Hepatic stellate cell (primary cell): Measurements from ENCODE around the gene CSKMT.
"Not testable (repeated sequence)": the region's sequence is repeated elsewhere in the genome, so short reads cannot be mapped to it uniquely, and the experiment has no call there.

Source experiments
- DNase-seq: peaks from one replicate; pipeline ENCODE4 v3.0.0; 2011; ENCODE audit warnings: low spot score

Gene CSKMT

DNA sequence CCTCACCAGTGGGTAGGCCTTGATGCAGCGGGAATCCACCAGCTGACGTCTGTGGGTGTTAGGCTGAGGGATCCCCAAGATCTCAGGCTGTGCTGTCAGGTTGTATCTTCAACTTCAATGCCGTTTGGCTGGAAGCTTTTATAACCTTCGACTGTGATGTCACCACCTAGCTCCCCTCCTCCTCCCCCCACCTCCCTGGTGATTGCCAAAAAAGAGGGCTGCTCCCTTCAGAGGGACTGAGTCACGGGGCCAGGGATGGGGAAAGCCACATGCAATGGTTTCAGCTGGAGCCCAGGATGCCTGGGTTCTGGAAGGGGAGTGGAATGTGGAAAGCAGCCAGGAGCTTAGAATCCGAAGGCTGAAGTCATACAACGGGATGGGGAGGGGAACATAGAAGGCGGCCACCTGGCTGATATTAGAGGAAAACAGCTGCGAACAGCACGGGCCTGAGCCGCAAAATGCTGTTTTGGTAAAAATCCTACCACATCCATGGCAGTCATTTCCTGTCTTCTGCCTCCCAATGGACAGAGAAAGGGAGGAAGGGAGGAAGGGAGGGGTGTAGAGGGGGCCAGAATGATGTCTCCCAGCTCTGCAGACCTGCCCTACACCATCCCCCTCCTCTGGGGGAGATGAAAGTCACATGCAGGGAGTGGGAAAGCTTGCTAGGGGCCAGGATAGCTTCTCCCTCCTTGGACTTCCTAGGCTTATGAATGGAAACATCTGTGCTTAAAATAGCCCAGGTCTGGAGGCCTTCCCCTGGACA lies 24.5 kb downstream of the CSKMT start, which contains the start of gene LRRN4CL:
TSS of gene LRRN4CL (minus strand) at position 110 of the 763 bp plus-strand sequence. CDS start 1,022 bp downstream, outside the sequence.
- DNase-seq = peak; percentile 89

DNA sequence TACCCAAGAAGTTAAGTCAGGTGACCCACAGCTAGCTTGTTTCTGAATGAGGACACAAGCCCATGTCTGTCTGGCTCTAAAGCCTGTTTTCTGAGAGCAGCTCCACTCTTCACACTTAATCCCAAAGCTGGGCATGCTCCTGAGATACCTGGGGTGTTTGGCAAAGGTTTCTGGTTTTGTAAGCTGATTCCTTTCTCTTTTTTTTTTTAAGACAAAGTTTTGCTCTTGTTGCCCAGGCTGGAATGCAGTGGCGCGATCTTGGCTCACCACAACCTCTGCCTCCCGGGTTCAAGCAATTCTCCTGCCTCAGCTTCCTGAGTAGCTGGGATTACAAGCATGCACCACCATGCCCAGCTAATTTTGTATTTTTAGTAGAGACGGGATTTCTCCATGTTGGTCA lies 28.5 kb downstream of the CSKMT start:
- DNase-seq = not testable (repeated sequence)

GRCh38 chr11:62694455-62695167 lies 29.5 kb downstream of the CSKMT start:
- peak; percentile 83 for DNase-seq

DNA sequence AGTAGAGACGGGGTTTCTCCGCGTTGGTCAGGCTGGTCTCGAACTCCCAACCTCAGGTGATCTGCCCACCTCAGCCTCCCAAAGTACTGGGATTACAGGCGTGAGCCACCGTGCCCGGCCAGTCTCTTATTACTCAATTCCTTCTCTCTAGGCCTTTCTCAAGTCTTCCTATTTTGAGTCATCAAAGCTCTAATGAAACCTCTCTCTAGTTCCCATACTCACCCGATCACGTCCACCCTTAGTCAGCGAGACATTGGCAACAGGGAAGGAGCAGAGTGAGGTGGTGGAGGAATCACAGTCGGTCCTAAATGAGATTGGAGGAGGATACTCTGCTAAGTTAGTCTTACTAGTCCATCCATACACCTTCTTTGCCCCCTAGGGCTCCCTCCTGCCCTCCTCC lies 37.1 kb downstream of the CSKMT start:
- DNase-seq = no peak

DNA sequence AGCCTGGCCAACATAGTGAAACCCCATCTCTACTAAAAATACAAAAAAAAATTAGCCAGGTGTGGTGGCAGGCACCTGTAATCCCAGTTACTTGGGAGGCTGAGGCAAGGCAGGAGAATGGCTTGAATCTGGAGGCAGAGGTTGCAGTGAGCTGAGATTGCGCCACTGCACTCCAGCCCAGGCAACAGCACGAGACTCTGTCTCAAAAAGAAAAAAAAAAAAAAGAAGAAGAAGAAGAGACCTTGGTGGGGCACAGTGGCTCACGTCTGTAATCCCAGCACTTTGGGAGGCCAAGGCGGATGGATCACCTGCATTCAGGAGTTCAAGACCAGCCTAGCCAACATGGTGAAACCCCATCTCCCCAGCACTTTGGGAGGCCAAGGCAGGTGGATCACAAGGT lies 38.8 kb downstream of the CSKMT start:
- DNase-seq = not testable (repeated sequence)

DNA sequence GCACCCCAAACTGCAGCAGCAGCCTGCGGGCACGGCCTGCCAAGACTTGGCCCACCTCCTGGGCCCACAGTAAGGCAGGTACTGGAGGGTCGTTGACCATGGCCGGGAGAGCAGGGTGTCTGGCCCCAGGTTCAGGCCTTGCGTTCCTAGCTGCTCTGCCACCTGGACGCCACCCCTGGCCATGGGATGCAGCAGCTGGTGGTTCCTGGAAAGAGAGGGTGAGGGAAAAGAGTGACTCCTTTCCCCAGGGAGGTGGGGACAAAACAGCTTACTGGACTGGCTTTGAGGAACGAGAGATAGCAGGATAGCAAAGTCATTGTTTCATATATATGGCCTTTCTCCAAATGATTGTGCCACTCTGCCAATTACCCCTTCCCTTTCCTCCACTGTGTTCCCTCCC lies 40.3 kb downstream of the CSKMT start:
- no peak for DNase-seq

- peak; percentile 94 for DNase-seq
Measured at GRCh38 chr11:62705880-62706849, 41.1 kb downstream of the CSKMT start.

DNA sequence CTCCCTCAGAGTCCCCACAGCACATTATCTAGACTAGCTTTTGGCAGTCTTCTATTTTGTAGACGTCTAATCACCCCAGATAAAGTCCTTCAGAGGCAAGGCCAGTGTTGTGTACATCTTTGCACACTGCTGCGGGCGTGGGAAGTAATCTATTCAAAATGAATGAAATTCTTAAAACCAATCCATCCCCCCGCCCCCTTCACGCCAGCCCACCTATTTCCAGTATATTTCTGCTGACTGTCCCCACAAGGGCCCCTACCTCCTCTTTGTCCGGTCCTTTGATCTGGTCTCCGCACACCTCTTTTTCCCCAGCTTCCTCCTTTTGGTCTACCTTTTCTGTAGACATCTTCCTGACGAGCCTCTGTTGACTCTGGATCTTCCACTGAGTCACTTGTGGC lies 41.7 kb downstream of the CSKMT start:
- no peak for DNase-seq

DNA sequence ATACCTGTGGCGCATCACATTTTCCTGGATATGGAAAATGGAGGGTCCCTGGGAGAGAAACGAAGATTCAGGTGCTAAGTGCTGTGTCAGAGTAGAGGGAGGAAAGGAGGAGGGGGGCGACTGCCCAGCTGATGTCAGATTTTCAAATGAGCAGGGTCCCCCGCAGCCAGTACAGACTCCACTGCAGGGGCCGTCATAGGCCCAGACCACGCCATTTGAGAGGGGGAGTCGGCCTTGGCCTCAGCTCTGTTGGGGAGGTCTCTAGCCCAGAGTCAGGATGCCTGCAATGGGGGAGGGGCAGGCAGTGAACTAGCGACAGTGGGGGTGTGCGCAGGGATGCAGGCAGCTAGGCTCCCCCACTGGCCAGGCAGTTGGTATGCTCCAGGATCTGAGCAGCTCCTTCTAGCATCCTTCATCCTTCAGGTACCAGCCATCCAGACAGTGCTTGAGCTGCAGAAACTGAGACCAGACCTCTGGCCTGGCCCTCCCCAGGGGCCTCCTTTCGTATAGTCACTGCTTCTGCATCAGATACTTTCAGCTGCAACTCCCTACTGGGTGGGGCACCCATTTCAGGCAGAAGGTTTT lies 42.3 kb downstream of the CSKMT start, which contains the start of the genes BSCL2 and GNG3:
TSS of gene BSCL2 (minus strand) at position 148 of the 585 bp plus-strand sequence. CDS start 229 bp downstream, outside the sequence.
TSS of gene GNG3 (plus strand) at position 400 of the 585 bp plus-strand sequence. CDS start 620 bp downstream, outside the sequence.
- no peak for DNase-seq

DNA sequence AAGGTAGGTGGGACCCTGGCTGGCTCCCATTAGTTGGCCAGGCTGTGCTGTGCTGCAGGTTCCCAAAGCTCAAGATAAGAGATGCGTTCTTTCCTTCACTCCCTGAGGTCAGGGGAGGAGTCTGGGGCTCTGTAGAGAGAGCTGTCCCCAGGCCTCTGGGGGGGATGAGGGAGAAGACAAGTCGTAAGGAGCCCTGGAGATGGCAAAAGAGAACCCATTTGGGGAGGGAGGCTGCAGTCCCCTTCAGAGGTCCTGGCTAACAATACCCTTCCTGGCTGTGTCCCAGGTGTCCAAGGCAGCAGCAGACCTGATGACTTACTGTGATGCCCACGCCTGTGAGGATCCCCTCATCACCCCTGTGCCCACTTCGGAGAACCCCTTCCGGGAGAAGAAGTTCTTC lies 43.3 kb downstream of the CSKMT start:
- no peak for DNase-seq

DNA sequence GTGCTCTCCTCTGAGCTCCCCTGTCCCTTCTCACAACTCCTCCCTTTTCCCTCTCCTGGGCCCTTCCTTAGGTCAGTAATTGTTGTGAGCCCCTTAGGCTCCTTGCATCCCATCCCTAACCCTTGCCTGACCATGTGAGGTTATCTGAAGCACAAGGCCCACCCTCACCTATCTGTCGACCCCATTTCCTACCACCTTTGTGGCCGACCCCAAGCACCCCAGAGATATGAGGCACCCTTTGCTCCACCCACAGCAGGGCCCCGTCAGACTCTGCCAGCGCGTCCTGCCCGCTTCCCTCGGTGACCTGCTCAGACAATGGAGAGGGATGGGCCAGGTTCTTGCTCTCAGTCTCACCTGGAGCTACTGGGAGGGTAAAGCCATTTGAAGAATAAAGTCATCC lies 43.7 kb downstream of the CSKMT start:
- no peak for DNase-seq

- peak; percentile 96 for DNase-seq
Measured at GRCh38 chr11:62709247-62710000, 44.3 kb downstream of the CSKMT start.

DNA sequence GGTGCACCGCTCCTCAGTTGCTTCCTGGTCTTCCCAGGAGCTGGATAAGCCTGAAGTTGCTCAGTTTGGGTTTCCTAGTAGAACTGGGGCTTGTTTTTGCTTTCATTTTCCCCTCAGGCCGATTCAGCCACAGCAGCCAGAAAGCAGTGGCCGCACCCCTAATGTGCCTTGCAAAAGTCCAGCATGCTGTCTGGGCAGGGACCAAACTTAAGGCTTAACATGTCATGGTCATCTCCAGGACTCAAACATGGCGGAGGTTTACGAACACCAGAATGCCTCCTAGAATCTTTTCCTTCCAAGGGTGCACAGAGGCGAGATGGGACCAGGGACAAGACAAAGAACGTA lies 44.9 kb downstream of the CSKMT start:
- DNase-seq = peak; percentile 52

DNA sequence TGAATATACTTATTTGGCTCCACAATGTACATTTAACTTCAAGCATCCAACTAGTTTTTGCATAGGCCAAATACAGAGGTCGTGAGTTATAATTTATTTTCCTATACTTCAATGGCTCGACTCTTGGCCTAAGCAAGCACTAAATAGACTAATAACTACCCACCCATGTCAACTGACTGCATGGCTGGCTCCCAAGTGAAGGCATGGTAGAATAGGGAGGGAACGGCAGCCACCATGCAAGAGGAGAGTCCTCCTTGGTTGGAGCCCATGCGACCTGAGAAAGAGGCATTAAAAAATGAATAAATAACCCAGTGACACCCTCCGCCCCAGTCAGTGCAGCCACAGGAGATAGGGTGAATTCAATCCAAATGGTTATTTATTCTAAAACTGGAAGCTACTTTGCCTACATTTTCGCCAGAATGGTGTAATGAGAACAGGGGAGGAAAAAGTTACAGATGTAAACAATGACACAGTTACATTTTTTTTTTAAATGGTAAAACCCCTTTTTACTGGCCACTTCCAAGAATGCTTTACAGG lies 47.2 kb downstream of the CSKMT start:
- no peak for DNase-seq

DNA sequence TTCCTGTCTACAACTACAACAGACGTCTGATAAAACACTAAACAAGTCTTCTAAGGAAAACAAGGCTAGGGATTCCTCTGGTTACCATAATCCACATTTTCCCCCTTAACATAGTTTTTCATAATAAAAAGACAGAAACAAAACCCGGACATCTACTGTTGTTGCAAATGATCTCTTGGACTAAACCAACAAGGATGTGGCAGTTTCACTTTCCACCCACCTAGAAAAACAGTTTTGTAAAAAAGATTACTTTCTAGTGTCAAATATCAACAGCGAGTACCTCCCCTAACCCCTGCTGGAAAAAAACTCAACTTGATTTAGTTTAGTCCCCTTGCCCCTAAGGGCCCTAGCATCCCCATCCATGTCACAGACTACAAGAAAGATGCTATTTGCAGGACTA lies 47.7 kb downstream of the CSKMT start:
- no peak for DNase-seq

- DNase-seq = no peak
Measured at GRCh38 chr11:62713343-62713742, 48.2 kb downstream of the CSKMT start.

- DNase-seq = no peak
Measured at GRCh38 chr11:62715150-62716130, 50.3 kb downstream of the CSKMT start.

DNA sequence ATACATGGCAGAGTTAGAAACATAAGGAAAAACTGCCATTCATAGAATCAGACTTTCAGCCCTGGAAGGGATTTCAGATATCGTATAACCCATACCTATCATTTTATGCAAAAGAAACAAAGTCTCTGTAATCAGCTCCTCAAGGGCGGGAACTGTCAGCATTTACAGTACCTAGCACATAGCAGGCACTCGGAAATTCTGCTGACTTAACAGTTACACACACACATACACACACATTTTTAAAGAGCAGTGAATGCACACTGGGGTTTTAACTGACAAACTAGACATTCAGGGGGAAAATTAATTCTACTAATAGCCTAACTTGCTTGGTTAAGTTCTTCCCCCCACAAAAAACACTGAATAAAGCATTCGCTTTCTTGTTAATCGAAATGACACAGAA lies 51.1 kb downstream of the CSKMT start:
- no peak for DNase-seq

- no peak for DNase-seq
Measured at GRCh38 chr11:62716816-62717215, 51.7 kb downstream of the CSKMT start.
